Adrenal gland (tissue), 12 donors: ENCODE measurements around the gene SHISA6. TPM values are rescaled to one million over a fixed set of nuclear protein-coding genes. Genes with fewer than 3 reads are reported as not detected.

Source experiments
- DNase-seq, 7 donors: peaks; one replicate each; pipeline ENCODE4 v3.0.0-alpha.2; 2019 to 2020
- H3K27ac ChIP-seq, 5 donors: fragments of 200-600 bp; sonication (generic) in 4 of 5; 1 replicate in 3 of 5; 2 replicates in 2 of 5; pipeline versions ENCODE4 v1.5.1 to v1.8.0; 2016 to 2020; ENCODE audit warnings: mild to moderate bottlenecking in 1 of 5
- H3K27me3 ChIP-seq: fragments of 200-600 bp; 2 replicates; pipeline ENCODE4 v1.8.0; 2021
- H3K36me3 ChIP-seq, 2 donors: fragments of 200-600 bp; replicated peaks in 1 of 2; 1 replicate in 1 of 2; 2 replicates in 1 of 2; pipeline versions ENCODE4 v1.5.1 to v1.8.0; 2018 to 2022
- H3K4me1 ChIP-seq, 2 donors: fragments of 200-600 bp; replicated peaks in 1 of 2; 1 replicate in 1 of 2; 2 replicates in 1 of 2; pipeline versions ENCODE4 v1.5.1 to v1.8.0; 2018 to 2021
- H3K4me3 ChIP-seq, 4 donors: fragments of 200-600 bp; sonication (generic) in 3 of 4; one replicate each; pipeline ENCODE4 v1.5.1; 2016 to 2018
- H3K9me3 ChIP-seq, 3 donors: fragments of 200-600 bp; sonication (generic) in 1 of 3; replicated peaks in 1 of 3; 1 replicate in 2 of 3; 2 replicates in 1 of 3; pipeline versions ENCODE4 v1.5.1 to v1.8.0; 2016 to 2021
- POLR2A ChIP-seq, 2 donors: fragments of 450-650 bp; IDR thresholded peaks; one replicate each; pipeline ENCODE4 v1.6.1; 2017; ENCODE audit warnings: antibody characterized with exemption in 2 of 2, mild to moderate bottlenecking in 2 of 2, moderate library complexity in 1 of 2
- WGBS, 4 donors: extraction: QIAGEN DNeasy Blood & Tissue Kit in 2 of 4; methylation state at CpG; one replicate each; pipeline versions ENCODE4 v1.1.5 to v1.1.7; 2013 to 2017; 5-methylcytosine and 5-hydroxymethylcytosine counted together
- intact Hi-C, 2 donors: fragments of 100-400 bp; cut with DNase I; formaldehyde crosslinking; loops; one replicate each; pipeline versions ENCODE4 v1.14.1 to v1.15.0; 2022 to 2023
- polyA plus RNA-seq, 3 donors: library from polyadenylated mRNA; stranded (reverse); fragments of 200-250 nt in 2 of 3; fragments of 350-450 nt in 1 of 3; fragmentation: Illumina TruSeq in 1 of 3; extraction: RNeasy Lipid Tissue Mini Kit (QIAGEN cat#74804) in 1 of 3; gene quantifications; one replicate each; pipeline ENCODE4 v1.2.3, GENCODE V29; 2013 to 2014
- total RNA-seq, 9 donors: library from RNA; depleted of rRNA in 4 of 9; stranded (reverse); fragments of >200 nt in 4 of 9; fragments of 120-200 nt in 1 of 9; fragmentation: NEBNext Ultra II Directional in 1 of 9; extraction: Animal tissue kit (Norgen Biotek cat#: 25700) in 1 of 9; gene quantifications; one replicate each; pipeline versions ENCODE4 v1.1.0 to v1.2.4, GENCODE V29; 2013 to 2023
- TF ChIP-seq, protein P1 (sequence below), 6 experiments: fragments of 450-650 bp in 4 of 6; fragments of 200-600 bp in 2 of 6; sonication (generic) in 1 of 6; IDR thresholded peaks; 1 replicate in 5 of 6; 2 replicates in 1 of 6; pipeline versions ENCODE4 v1.5.1 to v1.8.0; 2016 to 2021; ENCODE audit warnings: antibody characterized with exemption in 6 of 6, mild to moderate bottlenecking in 2 of 6, moderate library complexity in 1 of 6
- donor health status: healthy with polysubstance abuse.
- donor health status: Bipolar disorder and iron deficiency.
- donor health status: DM: yes; HTN: yes; CAD: no.
- donor health status: DM: no; HTN: no; CAD: no.
- donor health status: DM: no; HTN: no; CAD: no.
- donor health status: DM: yes; HTN: yes; CAD: no.

SHISA6 gene
- total and polyA plus RNA-seq, 12 donors, result 0.09 to 2.0 (median 0.57) TPM

DNA sequence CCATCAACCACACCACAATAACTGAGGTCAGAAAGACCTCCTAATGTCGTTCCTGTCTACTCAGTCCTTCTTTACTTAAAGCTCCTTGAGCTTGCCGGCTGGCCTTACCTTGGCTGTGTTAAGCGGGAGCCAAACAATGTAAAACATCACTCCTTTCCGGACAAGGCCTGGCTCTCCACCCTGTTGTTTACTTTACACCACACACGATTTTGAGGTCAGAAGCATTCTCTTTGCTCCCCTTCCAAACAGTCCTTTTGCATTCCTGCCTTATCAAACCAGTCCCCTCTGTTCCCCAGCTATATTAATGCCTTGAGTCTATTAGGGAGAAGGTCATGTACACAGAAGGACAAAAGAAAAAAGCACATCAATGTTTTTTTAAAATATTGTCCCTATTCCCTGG, 19.3 kb upstream of the SHISA6 start:
- Histone ChIP-seq H3K27ac (no peak overlapping the region), H3K9me3 (no peaks in the 10 kb centered on the region), H3K4me1 (no peaks in the 10 kb centered on the region), H3K36me3 (no peaks in the 10 kb centered on the region), H3K27me3 (peaks cover 4% of the 10 kb centered on the region), H3K4me3 (no peak overlapping the region)
- TF ChIP-seq, protein P1, sequence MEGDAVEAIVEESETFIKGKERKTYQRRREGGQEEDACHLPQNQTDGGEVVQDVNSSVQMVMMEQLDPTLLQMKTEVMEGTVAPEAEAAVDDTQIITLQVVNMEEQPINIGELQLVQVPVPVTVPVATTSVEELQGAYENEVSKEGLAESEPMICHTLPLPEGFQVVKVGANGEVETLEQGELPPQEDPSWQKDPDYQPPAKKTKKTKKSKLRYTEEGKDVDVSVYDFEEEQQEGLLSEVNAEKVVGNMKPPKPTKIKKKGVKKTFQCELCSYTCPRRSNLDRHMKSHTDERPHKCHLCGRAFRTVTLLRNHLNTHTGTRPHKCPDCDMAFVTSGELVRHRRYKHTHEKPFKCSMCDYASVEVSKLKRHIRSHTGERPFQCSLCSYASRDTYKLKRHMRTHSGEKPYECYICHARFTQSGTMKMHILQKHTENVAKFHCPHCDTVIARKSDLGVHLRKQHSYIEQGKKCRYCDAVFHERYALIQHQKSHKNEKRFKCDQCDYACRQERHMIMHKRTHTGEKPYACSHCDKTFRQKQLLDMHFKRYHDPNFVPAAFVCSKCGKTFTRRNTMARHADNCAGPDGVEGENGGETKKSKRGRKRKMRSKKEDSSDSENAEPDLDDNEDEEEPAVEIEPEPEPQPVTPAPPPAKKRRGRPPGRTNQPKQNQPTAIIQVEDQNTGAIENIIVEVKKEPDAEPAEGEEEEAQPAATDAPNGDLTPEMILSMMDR (IDR thresholded peaks at IDR 0.05), result no peak
- no peak for TF ChIP-seq POLR2A (IDR thresholded peaks at IDR 0.05)
- intact Hi-C loops, result no loop called here
- no peak for DNase-seq
- 31 to 38% (median 34%) methylated on average over 5 of the region's 5 CpGs for WGBS, 4 donors

DNA sequence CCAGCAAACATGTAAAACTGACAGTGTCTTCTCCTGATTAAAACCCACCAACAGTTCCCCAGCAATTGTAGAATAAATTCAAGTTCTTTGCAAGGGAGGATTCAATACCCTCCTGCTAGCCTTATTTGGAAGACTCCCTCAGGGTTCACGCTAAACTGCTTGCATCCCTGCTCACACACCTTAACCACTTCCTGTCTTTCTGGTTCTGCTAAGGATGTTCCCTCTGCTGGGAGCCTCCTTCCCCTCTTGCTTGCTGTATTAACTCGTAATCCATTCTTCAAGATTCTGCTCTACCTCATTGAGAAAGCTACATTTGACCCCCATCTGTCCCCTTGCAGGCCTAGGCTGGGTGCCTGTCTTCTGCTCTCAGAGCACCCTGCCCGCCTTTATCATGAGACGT, 2.3 kb upstream of the SHISA6 start:
- H3K4me3 ChIP-seq, result no peak overlapping the region
- no peaks in the 10 kb centered on the region for H3K36me3 ChIP-seq
- TF ChIP-seq POLR2A (IDR thresholded peaks at IDR 0.05), result no peak
- TF ChIP-seq, protein P1 (IDR thresholded peaks at IDR 0.05), result no peak
- no peak for DNase-seq
- no peaks in the 10 kb centered on the region for H3K9me3 ChIP-seq
- intact Hi-C loops, result no loop called here
- H3K4me1 ChIP-seq, result no peaks in the 10 kb centered on the region
- WGBS, 4 donors, result 23 to 32% (median 27%) methylated on average over 4 of the region's 4 CpGs
- peaks cover 30% of the 10 kb centered on the region for H3K27me3 ChIP-seq
- peak overlapping the region in 1 of 5 donors; percentile 33 for H3K27ac ChIP-seq

DNA sequence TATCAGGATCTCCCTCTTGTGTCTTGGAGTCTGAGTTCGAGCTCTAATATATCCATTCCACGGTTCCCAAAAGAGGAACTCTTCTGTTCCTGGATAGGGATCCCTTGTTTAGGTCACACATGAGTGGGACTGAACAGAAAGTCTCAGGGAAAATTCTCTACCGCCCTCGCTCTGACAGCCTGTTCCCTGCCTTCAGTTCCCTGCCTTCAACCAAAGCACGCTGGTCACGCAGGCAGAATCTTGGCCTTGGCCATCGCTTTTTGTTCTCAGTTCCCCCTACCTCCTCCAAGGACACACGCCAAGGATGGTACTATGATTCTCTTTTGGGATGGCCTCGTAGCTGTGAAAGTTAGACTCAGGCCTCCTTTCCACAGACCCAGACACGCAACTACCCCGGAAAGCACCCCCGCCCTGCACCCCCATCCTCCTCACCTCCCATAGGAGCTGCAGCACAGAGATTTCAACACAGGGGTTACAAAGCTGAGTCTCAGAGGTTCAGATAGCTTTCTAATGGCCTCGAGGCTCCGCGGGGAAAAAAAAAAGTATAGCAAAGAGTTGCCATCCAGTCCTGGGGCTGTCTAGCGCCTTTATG, 1.5 kb upstream of the SHISA6 start:
- peak overlapping the region in 1 of 5 donors; percentile 57 for H3K27ac ChIP-seq
- H3K36me3 ChIP-seq, result no peaks in the 10 kb centered on the region
- H3K4me1 ChIP-seq, result no peaks in the 10 kb centered on the region
- no peak for DNase-seq
- no peak overlapping the region for H3K4me3 ChIP-seq
- TF ChIP-seq POLR2A (IDR thresholded peaks at IDR 0.05), result no peak
- TF ChIP-seq, protein P1 (IDR thresholded peaks at IDR 0.05), result no peak
- H3K27me3 ChIP-seq, result peaks cover 30% of the 10 kb centered on the region
- intact Hi-C loops, result no loop called here
- H3K9me3 ChIP-seq, result no peaks in the 10 kb centered on the region
- WGBS, 4 donors, result 14 to 21% (median 16%) methylated on average over 16 of the region's 16 CpGs

DNA sequence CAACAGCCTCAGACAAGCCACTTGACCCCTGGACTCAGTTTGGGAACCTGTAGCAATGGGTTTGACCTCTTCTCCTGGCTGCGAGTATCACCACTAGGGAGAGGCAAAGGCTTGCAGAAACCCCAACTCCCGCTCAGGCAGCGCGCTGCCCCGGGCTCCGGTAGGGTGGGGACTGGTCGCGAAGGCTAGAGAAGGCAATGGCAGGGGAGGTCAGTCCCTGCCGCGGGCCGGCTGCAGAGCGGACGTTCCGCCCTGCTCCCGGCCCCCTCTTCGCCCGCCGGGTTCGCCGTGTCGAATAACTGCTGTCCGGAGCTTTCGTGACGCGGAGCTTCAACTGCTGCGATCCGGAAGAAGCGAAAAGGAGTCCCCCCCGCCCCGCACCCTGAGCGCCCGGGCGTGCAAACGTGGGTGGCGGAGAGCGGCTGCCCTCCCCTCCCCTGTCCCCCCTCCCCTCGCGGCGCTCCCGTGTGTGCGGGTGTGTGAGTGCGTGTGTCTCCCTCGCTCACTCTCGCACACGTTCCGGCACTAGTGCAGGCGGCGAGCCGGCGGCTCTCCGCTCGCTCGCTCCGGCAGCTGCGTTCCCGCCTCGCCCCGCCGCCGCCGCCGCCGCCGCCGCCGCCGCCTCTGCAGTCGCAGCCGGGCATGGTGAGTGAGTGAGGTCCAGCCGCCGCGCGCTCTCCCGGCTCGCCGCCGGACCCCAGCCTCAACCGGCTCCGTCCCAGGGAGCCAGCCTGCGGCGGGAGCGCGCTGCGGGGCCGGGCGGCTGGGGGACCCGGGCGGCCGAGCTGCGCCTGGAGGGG, 772 bp upstream of the SHISA6 start:
- DNase-seq, result no peak
- peak overlapping the region in 1 of 5 donors; percentile 57 for H3K27ac ChIP-seq
- intact Hi-C loops, result no loop called here
- no peaks in the 10 kb centered on the region for H3K4me1 ChIP-seq
- no peaks in the 10 kb centered on the region for H3K9me3 ChIP-seq
- H3K4me3 ChIP-seq, result peak overlapping the region in 1 of 4 donors; percentile 45
- peaks cover 30% of the 10 kb centered on the region for H3K27me3 ChIP-seq
- H3K36me3 ChIP-seq, result no peaks in the 10 kb centered on the region
- WGBS, 4 donors, result 1 to 17% (median 2%) methylated on average over 1 to 90 of the region's 90 CpGs
- no peak for TF ChIP-seq POLR2A (IDR thresholded peaks at IDR 0.05)
- TF ChIP-seq, protein P1 (IDR thresholded peaks at IDR 0.05), result no peak
